HG03342 (cell line): ENCODE results near the gene TLCD5.

Experiments
- ATAC-seq: cut with Tn5 transposase; IDR thresholded peaks from one replicate; pipeline ENCODE4 v1.9.1; 2021; ENCODE audit warnings: mild to moderate bottlenecking, moderate library complexity; ENCODE audit not compliant: unreplicated experiment

The TLCD5 gene

GRCh38 chr11:120376547-120377182 lies 51.6 kb downstream of the TLCD5 start:
- no peak for ATAC-seq

GRCh38 chr11:120378474-120378873 lies 53.4 kb downstream of the TLCD5 start:
- ATAC-seq = no peak

GRCh38 chr11:120381401-120381800 lies 56.3 kb downstream of the TLCD5 start:
- no peak for ATAC-seq
